Measurements from ENCODE around the gene BBS9. TPM values are rescaled to one million over a fixed set of nuclear protein-coding genes. Genes with fewer than 3 reads are reported as not detected.
"Not testable (repeated sequence)": the region's sequence is repeated elsewhere in the genome, so short reads cannot be mapped to it uniquely, and the experiment has no call there.

BBS9 gene
- total RNA-seq, 1 donor from 2014 or later = 22.6 TPM

DNA sequence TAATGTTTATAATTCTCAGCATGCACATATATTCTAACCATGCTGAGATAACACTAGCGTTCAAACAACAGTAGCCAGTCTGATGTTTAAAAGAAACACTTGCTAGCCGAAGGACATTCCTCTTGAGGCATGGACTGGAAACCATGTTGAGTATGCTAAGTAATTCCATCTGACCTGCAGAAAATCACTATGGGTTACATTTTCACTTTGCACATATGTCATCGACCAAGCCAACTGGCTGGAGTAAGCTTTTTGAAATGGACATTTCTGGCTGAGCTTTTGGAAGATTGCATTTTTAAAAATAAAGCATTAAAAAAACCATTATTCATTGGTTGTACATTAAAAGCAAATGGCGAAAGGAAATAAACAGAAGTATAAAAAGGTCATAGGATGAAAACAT, 88.2 kb downstream of the BBS9 start:
- H3K4me1 Mint-ChIP-seq (ENCODE audit: unreplicated experiment) = peaks cover 4% of the 10 kb centered on the region
- TF ChIP-seq, protein P1, sequence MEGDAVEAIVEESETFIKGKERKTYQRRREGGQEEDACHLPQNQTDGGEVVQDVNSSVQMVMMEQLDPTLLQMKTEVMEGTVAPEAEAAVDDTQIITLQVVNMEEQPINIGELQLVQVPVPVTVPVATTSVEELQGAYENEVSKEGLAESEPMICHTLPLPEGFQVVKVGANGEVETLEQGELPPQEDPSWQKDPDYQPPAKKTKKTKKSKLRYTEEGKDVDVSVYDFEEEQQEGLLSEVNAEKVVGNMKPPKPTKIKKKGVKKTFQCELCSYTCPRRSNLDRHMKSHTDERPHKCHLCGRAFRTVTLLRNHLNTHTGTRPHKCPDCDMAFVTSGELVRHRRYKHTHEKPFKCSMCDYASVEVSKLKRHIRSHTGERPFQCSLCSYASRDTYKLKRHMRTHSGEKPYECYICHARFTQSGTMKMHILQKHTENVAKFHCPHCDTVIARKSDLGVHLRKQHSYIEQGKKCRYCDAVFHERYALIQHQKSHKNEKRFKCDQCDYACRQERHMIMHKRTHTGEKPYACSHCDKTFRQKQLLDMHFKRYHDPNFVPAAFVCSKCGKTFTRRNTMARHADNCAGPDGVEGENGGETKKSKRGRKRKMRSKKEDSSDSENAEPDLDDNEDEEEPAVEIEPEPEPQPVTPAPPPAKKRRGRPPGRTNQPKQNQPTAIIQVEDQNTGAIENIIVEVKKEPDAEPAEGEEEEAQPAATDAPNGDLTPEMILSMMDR (IDR thresholded peaks at IDR 0.05) = no peak
- H3K36me3 Mint-ChIP-seq (ENCODE audit: unreplicated experiment) = peaks cover 14% of the 10 kb centered on the region
- H3K27me3 Mint-ChIP-seq (ENCODE audit: unreplicated experiment) = no peaks in the 10 kb centered on the region
- peaks cover 8% of the 10 kb centered on the region for H3K9me3 Mint-ChIP-seq (ENCODE audit: unreplicated experiment)
- no peak overlapping the region for H3K4me3 Mint-ChIP-seq (ENCODE audit: unreplicated experiment)
- H3K27ac Mint-ChIP-seq (ENCODE audit: unreplicated experiment) = no peak overlapping the region
- no peak for DNase-seq (ENCODE audit: extremely low spot score, unreplicated experiment)

- not testable (repeated sequence) for H3K4me3 Mint-ChIP-seq (ENCODE audit: unreplicated experiment); H3K4me1 Mint-ChIP-seq (ENCODE audit: unreplicated experiment); H3K27me3 Mint-ChIP-seq (ENCODE audit: unreplicated experiment); DNase-seq (ENCODE audit: extremely low spot score, unreplicated experiment); H3K27ac Mint-ChIP-seq (ENCODE audit: unreplicated experiment); H3K36me3 Mint-ChIP-seq (ENCODE audit: unreplicated experiment); H3K9me3 Mint-ChIP-seq (ENCODE audit: unreplicated experiment)
Measured at GRCh38 chr7:33218841-33219535, 89.6 kb downstream of the BBS9 start.

GRCh38 chr7:33220231-33220630, 90.9 kb downstream of the BBS9 start:
- H3K27me3 Mint-ChIP-seq (ENCODE audit: unreplicated experiment) = no peaks in the 10 kb centered on the region
- no peak for DNase-seq (ENCODE audit: extremely low spot score, unreplicated experiment)
- peaks cover 4% of the 10 kb centered on the region for H3K9me3 Mint-ChIP-seq (ENCODE audit: unreplicated experiment)
- peaks cover 4% of the 10 kb centered on the region for H3K4me1 Mint-ChIP-seq (ENCODE audit: unreplicated experiment)
- H3K36me3 Mint-ChIP-seq (ENCODE audit: unreplicated experiment) = peaks cover 3% of the 10 kb centered on the region
- TF ChIP-seq, protein P1 (IDR thresholded peaks at IDR 0.05) = no peak
- H3K27ac Mint-ChIP-seq (ENCODE audit: unreplicated experiment) = no peak overlapping the region
- H3K4me3 Mint-ChIP-seq (ENCODE audit: unreplicated experiment) = no peak overlapping the region

- Mint-ChIP-seq H3K36me3 (ENCODE audit: unreplicated experiment) (peaks cover 1% of the 10 kb centered on the region), H3K4me1 (ENCODE audit: unreplicated experiment) (peaks cover 4% of the 10 kb centered on the region), H3K27me3 (ENCODE audit: unreplicated experiment) (no peaks in the 10 kb centered on the region), H3K27ac (ENCODE audit: unreplicated experiment) (no peak overlapping the region), H3K9me3 (ENCODE audit: unreplicated experiment) (no peaks in the 10 kb centered on the region), H3K4me3 (ENCODE audit: unreplicated experiment) (no peak overlapping the region)
- no peak for DNase-seq (ENCODE audit: extremely low spot score, unreplicated experiment)
- TF ChIP-seq, protein P1 (IDR thresholded peaks at IDR 0.05) = no peak
Measured at GRCh38 chr7:33221390-33221789, 92.0 kb downstream of the BBS9 start.

DNA sequence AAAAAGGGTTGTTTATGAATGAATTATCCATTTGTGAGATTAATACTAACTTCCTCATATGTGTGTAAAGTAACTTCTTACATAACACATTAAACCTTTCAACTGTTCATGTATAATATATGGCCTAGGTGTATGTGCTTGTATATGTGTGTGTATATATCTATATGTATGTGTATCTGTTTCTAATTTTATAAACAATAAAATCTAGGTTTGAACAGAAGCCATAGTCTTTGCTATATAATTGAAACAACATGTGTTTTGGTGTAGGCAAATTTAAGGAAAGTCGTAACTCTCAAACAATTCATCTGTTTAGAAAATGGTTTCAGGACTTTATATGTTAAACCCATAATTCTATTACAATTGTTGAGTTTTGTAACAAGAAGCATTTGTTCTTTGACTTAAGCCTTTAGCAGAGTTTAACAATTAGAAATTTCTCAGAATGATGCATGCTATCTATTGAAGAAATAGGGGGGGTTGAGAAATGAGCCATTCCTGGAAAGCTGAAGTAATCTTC, 103.3 kb downstream of the BBS9 start:
- Mint-ChIP-seq H3K27me3 (ENCODE audit: unreplicated experiment) (no peaks in the 10 kb centered on the region), H3K27ac (ENCODE audit: unreplicated experiment) (no peak overlapping the region), H3K9me3 (ENCODE audit: unreplicated experiment) (peaks cover 13% of the 10 kb centered on the region), H3K4me1 (ENCODE audit: unreplicated experiment) (peaks cover 6% of the 10 kb centered on the region), H3K4me3 (ENCODE audit: unreplicated experiment) (no peak overlapping the region), H3K36me3 (ENCODE audit: unreplicated experiment) (peaks cover 1% of the 10 kb centered on the region)
- TF ChIP-seq, protein P1 (IDR thresholded peaks at IDR 0.05) = no peak
- DNase-seq (ENCODE audit: extremely low spot score, unreplicated experiment) = no peak
